GM21786 (cell line): ENCODE measurements around the gene MCTP2.
"Not testable (repeated sequence)": the region's sequence is repeated elsewhere in the genome, so short reads cannot be mapped to it uniquely, and the experiment has no call there.

Experiments used
- ATAC-seq: cut with Tn5 transposase; IDR thresholded peaks from one replicate; pipeline ENCODE4 v1.9.1; 2021; ENCODE audit not compliant: unreplicated experiment

MCTP2 gene

GRCh38 chr15:94234300-94234699, 2.9 kb downstream of the MCTP2 start:
- no peak for ATAC-seq

- no peak for ATAC-seq
Observed at GRCh38 chr15:94235041-94235440, 3.7 kb downstream of the MCTP2 start.

- no peak for ATAC-seq
Observed at GRCh38 chr15:94235646-94236045, 4.3 kb downstream of the MCTP2 start.

- no peak for ATAC-seq
Observed at GRCh38 chr15:94236608-94237007, 5.2 kb downstream of the MCTP2 start.

GRCh38 chr15:94237903-94238302, 6.5 kb downstream of the MCTP2 start:
- ATAC-seq, result no peak

- ATAC-seq, result peak; percentile 83
Observed at GRCh38 chr15:94238539-94239118, 7.3 kb downstream of the MCTP2 start.

GRCh38 chr15:94239474-94239873, 8.1 kb downstream of the MCTP2 start:
- no peak for ATAC-seq

- no peak for ATAC-seq
Observed at GRCh38 chr15:94240480-94240879, 9.1 kb downstream of the MCTP2 start.

GRCh38 chr15:94242257-94242656, 10.9 kb downstream of the MCTP2 start:
- no peak for ATAC-seq

- ATAC-seq, result not testable (repeated sequence)
Observed at GRCh38 chr15:94243003-94243402, 11.6 kb downstream of the MCTP2 start.

- ATAC-seq, result no peak
Observed at GRCh38 chr15:94243418-94243817, 12.1 kb downstream of the MCTP2 start.

GRCh38 chr15:94246016-94246415, 14.7 kb downstream of the MCTP2 start:
- no peak for ATAC-seq

- no peak for ATAC-seq
Observed at GRCh38 chr15:94247789-94248638, 16.7 kb downstream of the MCTP2 start.

- no peak for ATAC-seq
Observed at GRCh38 chr15:94250801-94251200, 19.4 kb downstream of the MCTP2 start.

GRCh38 chr15:94252223-94252766, 20.9 kb downstream of the MCTP2 start:
- ATAC-seq, result no peak

GRCh38 chr15:94252906-94253491, 21.6 kb downstream of the MCTP2 start:
- ATAC-seq, result no peak

GRCh38 chr15:94253742-94254141, 22.4 kb downstream of the MCTP2 start:
- ATAC-seq, result peak; percentile 31

- no peak for ATAC-seq
Observed at GRCh38 chr15:94255540-94255939, 24.2 kb downstream of the MCTP2 start.

GRCh38 chr15:94256511-94256910, 25.1 kb downstream of the MCTP2 start:
- no peak for ATAC-seq

GRCh38 chr15:94257776-94258175, 26.4 kb downstream of the MCTP2 start:
- peak; percentile 5 for ATAC-seq

- ATAC-seq, result peak; percentile 60
Observed at GRCh38 chr15:94258246-94258645, 26.9 kb downstream of the MCTP2 start.
